Measurements from ENCODE around the gene AHDC1.

DNA sequence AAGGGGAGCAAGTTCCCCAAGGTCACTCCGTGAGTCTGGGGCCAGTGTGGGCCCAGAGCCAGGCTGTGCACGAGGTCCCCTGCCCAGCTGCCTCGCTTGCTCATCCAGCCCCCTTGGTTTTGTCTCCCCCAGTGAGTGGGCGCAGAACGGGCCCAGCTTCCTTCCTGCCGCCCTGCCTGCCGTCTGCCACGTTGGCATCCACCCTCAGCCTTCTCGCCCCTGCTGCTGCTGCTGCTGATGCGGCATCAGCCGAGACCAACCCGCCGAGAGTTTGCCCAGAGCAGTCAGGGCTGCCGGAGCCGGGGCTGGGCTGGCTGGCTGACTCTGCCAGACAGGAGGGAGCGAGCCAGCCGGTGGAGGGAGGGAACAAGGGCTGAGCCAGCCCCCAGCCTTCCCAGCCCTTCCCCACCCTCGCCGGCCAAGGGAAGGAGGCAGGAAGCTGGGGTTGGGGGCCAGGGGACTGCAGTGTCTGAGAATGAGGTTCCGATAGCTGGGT is 82.6 kb downstream of the AHDC1 start:
- TF ChIP-seq, protein P1, sequence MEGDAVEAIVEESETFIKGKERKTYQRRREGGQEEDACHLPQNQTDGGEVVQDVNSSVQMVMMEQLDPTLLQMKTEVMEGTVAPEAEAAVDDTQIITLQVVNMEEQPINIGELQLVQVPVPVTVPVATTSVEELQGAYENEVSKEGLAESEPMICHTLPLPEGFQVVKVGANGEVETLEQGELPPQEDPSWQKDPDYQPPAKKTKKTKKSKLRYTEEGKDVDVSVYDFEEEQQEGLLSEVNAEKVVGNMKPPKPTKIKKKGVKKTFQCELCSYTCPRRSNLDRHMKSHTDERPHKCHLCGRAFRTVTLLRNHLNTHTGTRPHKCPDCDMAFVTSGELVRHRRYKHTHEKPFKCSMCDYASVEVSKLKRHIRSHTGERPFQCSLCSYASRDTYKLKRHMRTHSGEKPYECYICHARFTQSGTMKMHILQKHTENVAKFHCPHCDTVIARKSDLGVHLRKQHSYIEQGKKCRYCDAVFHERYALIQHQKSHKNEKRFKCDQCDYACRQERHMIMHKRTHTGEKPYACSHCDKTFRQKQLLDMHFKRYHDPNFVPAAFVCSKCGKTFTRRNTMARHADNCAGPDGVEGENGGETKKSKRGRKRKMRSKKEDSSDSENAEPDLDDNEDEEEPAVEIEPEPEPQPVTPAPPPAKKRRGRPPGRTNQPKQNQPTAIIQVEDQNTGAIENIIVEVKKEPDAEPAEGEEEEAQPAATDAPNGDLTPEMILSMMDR (IDR thresholded peaks at IDR 0.05), result no peak
- TF ChIP-seq POLR2A (IDR thresholded peaks at IDR 0.05), result no peak

All from stomach (tissue), 4 donors.